IPS-18c (cell line): Measurements from ENCODE around the gene RANBP17.
"Not testable (repeated sequence)": the region's sequence is repeated elsewhere in the genome, so short reads cannot be mapped to it uniquely, and the experiment has no call there.

Experiments
- H3K4me3 ChIP-seq: 2 replicates; pipeline ENCODE4 v1.7.0; 2013; ENCODE audit warnings: low read depth, mild to moderate bottlenecking, low read length, moderate library complexity; ENCODE audit not compliant: insufficient read depth
- H3K9me3 ChIP-seq: one replicate; pipeline ENCODE4 v1.6.1; 2013; ENCODE audit warnings: mild to moderate bottlenecking, low read length, moderate library complexity; ENCODE audit not compliant: control insufficient read depth, insufficient read depth

Gene RANBP17

DNA sequence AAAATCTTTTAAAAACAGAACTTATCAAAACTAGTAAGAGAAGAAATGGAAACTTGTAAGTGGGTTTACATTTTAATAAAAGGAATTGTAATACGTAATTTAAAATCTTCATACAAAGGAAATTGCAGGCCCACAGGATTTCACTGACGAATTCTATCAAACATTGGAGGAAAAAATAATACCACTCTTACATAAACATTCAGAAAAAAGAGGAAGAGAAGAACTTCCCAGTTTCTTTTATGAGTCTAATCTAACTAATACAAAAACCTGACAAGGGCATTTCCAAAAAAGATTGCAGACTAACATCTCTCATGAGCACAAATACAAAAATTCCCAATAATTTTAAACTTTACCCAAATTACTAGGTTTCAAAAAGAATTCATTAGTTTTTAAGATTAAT lies 149.0 kb downstream of the RANBP17 start:
- H3K4me3 ChIP-seq, result no peak overlapping the region
- peaks cover 5% of the 10 kb centered on the region for H3K9me3 ChIP-seq

DNA sequence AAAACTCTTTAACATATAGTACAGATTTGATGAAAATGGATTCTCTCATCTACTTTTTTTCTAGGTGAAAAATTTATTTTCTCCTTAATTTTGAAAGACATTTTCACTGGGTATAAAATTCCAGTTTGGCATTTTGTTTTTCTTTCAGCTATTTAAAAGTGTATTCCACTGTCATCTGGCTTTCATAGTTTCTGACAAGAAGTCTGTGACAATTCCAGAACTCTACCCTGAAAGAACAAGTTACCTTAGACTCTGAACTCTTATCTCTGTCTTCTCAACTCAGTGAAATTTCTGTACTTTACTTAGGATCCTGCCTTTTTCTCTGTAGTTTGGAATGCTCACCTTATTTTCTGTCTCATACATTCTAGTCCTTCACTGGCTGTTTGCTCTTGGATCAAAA lies 161.7 kb downstream of the RANBP17 start:
- Histone ChIP-seq H3K4me3 (no peak overlapping the region), H3K9me3 (no peaks in the 10 kb centered on the region)

DNA sequence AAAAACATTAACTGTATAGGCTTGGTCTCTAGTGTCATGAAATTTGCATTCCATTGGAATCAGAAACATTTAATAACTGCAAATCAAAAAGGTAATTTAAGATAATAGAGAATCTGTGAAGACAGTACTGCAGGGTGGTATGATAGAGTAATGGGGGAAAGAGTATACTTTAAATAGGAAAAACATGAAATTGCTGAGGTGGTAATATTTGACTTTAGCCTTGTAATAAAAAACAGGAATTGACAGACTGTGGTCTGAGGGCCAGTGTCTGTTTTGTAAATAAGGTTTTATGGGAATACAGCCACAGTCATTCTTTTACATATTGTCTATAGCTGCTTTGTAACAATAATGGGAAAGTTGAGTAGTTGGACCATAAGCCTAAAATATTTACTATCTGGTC lies 162.3 kb downstream of the RANBP17 start:
- H3K9me3 ChIP-seq, result no peaks in the 10 kb centered on the region
- H3K4me3 ChIP-seq, result no peak overlapping the region

DNA sequence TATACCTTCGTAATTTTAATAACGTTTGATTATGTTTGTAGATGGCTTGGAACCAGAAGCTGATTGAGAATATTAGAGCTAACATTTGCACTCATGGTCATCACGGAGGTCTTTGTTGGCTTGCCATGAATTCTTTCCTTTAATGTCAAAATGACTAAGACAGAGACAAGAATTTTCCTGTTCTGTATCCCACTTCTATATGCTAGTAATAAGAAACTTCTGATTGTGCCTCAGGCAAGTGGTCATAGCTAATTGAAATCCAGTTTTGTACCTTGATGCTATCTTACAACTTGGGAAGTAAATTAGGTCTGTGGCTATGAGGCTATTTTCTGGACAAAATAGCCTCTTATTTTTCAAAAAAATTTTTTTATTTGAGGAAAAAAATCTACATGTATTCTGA lies 167.6 kb downstream of the RANBP17 start:
- no peak overlapping the region for H3K4me3 ChIP-seq
- no peaks in the 10 kb centered on the region for H3K9me3 ChIP-seq

DNA sequence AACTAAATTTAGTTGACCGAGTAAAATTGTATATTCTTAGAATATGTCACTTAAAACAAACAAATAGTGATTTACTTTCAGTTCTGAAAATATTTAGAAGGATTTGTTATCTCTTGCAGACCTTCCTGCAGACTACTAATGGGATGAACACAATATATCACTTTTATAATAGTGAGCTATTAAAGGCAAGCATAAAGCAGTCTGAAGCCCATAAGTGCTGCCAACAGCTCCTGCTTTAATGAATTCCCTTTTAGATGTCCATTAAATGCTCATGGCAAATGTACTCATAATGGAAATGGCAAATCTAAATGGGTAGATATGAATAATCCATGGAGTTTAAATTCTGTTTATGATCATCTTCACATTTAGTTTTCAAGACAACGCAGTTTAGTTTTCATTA lies 170.2 kb downstream of the RANBP17 start:
- H3K4me3 ChIP-seq, result no peak overlapping the region
- H3K9me3 ChIP-seq, result no peaks in the 10 kb centered on the region

DNA sequence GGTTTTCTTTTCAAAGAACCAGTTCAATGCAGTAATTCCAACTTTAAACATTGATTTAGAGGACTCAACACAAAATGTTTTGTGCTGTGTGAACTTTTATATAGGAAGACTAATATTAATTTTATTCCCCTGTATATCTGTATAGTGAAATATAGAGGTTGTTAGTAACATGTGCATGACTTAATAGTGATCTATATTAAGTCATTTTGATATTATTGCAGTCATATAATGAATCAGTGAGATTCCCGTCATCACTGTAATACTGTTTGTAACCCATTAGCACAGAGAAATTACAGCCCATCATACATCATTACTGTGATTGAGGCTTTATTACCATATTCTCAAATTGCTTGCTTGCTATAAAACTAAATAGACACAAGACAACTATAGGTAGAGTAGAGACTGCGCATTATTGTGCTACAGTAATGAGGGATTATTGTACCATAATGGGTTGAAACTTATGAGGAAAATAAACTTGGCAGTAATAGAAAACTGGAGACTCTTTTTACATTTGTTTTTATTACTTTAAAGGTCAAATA lies 170.7 kb downstream of the RANBP17 start:
- Histone ChIP-seq H3K4me3 (no peak overlapping the region), H3K9me3 (no peaks in the 10 kb centered on the region)

DNA sequence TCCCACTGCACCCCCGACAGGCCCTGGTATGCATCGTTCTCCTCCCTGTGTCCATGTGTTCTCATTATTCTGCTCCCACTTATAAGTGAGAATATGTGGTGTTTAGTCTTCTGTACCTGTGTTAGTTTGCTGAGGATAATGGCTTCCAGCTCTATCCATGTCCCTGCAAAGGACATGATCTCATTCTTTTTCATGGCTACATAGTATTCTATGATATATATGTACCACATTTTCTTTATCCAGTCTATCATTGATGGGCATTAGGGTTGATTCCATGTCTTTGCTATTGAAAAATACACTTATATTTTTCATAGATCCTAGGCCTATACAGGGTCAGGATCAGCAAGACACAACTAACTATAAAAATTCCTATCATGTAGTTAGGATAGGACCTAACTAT lies 180.1 kb downstream of the RANBP17 start:
- not testable (repeated sequence) for H3K4me3 ChIP-seq, H3K9me3 ChIP-seq

DNA sequence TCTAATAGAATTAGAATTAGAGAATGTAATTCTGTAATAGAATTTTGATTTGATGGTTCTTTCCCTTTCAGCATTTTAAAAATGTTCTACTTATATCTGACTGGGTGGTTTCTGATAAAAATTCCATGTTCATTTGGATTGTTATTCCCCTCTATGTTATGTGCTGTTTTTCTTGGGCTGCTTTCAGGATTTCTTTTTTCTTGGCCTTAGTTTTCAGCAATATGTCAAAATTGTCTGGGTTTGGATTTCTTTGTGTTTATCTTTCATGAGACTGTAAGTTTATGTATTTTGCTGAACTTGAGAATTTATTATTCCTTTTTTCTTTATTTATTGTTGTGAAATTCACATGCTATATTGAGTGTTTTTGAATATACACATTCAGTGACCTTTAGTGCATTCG lies 189.1 kb downstream of the RANBP17 start:
- H3K4me3 ChIP-seq, result no peak overlapping the region

DNA sequence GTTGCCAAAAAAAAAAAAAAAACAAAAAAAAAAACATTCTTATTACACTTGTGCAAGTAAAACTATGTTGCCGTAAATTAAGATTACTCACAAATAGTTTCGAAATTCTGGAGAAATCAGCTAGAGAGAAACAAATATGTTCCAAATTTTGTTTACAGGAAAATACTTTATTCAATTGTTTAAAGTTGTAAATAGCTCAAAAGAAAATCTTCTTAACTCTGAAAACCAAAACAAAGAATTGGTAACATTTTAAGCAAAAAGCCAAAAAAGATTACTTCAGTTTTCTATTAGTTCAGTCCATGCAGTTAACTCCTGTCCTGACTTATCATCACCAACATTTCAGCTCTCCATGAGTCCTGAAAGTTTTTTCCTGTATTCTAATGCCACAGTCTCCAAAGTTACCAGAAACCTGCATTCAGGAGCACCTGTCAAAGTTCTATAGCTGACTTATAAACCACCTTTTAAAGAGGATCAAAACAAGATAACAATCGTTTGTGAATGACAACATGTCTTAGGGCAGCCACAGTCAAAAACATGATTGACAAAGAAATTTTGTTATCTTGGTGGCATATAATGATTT lies 194.1 kb downstream of the RANBP17 start:
- Histone ChIP-seq H3K4me3 (no peak overlapping the region), H3K9me3 (peaks cover 4% of the 10 kb centered on the region)

More for the DNA sequence above, 189.1 kb downstream of the RANBP17 start:
- H3K9me3 ChIP-seq, result peaks cover 4% of the 10 kb centered on the region

DNA sequence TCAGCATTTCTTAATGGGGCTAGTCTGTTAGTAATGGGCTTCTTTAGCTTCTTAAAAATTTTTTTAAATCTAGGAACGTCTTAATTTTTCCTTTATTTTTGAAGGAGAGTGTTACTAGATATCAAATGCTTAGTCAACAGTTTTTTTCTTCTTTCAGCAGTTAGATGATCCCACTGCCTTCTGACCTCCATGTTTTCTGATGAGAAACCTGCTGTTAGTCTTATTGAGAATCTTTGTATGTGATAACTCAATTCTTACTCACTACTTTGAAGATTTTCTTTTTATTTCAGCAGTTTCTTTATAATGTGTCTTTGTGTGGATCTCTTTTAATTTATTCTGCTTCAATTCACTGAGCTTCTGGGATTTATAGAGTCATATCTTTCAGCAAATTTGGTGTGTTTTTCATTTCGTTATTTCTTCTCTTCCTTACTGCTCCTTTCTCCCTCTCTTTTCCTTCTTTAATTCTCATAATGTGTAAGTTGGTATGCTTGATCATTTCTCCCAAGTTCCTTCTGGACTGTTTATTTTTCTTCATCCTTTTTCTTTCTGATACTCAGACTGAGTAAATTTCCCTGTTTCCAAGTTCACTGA lies 205.8 kb downstream of the RANBP17 start:
- Histone ChIP-seq H3K9me3 (peaks cover 7% of the 10 kb centered on the region), H3K4me3 (no peak overlapping the region)

DNA sequence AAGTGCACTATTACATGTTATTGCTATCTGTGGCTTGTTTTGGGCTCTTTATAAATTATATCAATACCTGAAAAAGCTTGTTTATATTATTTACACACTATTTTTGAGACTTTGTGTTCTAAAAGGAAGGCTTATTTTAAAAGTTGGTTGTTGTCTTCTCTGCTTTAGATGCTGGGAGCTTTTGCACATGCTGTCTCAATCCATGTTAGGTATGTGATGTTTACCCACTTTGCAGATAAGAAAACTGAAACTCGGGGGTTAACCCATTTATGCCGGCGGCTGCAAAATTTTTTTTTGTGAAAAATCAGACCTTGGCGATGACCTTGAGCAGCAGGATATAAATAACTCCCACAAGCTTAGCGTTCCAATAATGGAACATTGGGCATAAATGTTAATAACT lies 212.9 kb downstream of the RANBP17 start:
- Histone ChIP-seq H3K9me3 (peaks cover 3% of the 10 kb centered on the region), H3K4me3 (no peak overlapping the region)

DNA sequence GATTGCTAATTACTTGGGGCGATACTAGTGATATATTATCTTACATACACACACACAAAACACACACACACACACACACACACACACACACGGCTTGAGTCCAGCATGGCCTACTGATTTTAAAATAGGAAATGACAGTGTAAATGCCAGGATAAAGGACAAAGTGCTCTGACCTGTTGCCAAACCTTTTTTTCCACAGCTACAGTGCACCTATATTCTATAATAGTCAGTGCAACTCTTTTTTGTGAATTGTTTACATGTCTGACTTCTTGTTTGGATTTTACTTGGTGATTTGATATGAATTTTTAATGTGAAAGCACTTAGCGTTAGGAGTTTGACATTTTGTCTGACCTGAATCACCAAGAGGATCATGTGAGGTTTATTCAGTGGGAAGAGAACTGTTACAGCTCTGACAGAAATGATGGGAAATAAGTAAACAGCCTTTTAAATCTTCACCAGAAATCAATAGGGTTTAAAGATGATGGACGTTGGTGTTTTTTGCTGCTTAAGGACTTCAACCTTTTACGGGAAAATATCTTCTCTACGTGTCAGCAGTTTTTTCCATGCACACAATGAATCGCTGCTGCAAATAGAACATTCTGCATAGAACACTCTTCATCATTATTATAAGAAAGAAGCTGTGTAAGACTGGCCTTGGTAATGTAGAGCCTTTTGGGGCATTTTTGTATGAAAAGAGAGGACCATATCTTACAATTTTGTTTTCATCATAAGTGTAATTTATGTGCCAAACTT lies 218.5 kb downstream of the RANBP17 start:
- Histone ChIP-seq H3K4me3 (no peak overlapping the region), H3K9me3 (peaks cover 3% of the 10 kb centered on the region)

DNA sequence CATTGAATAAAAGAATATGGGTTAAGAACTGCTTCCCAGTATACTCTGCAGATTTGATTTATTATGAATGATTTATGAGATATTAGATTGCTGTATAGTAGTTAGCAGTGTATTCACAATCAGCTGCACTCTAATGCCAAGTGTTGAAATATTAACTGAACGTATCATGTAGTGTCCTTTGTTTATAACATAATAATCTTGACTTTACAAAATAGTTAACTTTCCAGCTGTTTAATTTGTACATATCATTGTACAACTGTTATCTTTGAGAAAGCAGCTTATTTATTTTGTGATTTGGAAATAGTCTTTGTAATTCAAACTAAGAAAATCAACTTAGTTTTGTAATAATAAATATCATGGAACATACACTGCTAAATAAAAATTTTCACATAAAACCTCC lies 219.5 kb downstream of the RANBP17 start:
- H3K4me3 ChIP-seq, result no peak overlapping the region
- H3K9me3 ChIP-seq, result peaks cover 3% of the 10 kb centered on the region

DNA sequence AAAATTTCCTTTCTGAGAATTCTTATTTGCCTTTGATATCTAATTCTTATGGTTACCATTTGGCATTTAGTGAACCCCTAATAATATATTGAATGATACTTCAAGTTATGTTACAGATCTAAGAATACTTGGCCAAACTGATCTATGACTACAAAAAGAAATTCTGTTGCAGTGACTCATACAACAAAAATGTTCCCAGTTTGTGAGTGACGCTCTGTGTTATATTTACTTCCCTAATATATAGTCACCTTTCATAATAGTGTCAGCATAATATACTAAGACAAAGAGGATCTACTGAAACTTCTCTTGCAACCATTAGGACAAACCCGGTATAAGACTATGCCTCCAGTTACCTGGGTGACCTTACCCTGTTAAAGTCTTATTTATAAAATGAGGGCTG lies 230.4 kb downstream of the RANBP17 start:
- Histone ChIP-seq H3K9me3 (no peaks in the 10 kb centered on the region), H3K4me3 (no peak overlapping the region)

DNA sequence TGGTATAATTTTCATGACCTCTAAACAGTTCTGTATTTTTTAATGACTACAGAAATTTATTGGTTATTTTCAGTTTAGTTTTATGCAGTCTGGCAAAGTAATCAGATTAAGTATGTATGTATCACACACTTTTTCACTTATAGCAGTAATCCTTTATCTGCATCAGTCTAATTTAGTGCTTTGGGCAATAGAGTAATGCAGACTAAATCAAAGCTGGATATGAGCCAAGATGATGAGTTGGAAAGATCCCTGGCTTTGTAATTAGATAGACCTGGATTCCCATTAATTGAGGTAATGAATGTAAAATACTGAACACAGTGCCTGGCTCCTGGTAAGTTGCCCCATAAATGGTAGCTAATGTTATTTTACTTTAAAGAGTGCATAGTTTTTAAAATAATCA lies 231.8 kb downstream of the RANBP17 start:
- Histone ChIP-seq H3K4me3 (no peak overlapping the region), H3K9me3 (no peaks in the 10 kb centered on the region)

DNA sequence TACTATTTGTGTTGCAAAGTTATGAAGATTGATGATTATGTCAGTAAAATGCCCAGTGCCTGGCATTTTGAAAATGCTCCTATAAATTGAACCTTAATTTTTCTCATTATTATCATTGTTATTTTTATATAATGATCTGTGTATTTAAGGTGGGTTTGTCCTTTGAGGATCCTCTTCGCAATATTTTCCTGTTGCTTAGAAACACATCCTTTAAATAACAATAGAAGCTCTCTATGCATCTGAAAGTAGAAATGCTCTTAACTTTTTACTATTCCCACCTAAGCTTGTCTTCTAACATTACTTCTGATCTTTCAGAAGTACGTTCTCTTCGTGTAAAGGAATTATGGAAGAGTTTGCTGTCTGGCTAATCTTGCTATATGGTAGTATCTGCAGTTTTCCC lies 232.5 kb downstream of the RANBP17 start:
- Histone ChIP-seq H3K4me3 (no peak overlapping the region), H3K9me3 (no peaks in the 10 kb centered on the region)

DNA sequence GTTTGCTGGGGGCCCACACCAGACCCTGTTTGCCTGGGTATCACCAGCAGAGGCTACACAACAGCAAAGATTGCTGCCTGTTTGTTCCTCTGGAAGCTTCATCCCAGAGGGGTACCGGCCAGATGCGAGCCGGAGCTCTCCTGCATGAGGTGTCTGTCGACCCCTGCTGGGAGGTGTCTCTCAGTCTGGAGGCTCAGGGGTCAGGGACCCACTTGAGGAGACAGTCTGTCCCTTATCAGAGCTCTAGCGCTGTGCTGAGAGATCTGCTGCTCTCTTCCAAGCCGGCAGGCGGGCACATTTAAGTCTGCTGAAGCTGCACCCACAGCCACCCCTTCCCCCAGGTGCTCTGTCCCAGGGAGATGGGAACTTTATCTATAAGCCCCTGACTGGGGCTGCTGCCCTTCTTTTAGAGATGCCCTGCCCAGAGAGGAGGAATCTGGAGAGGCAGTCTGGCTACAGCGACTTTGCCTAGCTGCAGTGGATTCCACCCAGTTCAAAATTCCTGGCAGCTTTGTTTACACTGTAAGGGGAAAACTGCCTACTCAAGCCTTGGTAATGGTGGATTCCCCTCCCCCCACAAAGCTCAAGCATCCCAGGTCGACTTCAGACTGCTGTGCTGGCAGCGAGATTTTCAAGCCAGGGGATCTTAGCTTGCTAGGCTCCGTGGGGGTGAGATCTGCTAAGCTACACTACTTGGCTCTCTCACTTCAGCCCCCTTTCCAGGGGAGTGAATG lies 241.2 kb downstream of the RANBP17 start:
- no peak overlapping the region for H3K4me3 ChIP-seq
- peaks cover 2% of the 10 kb centered on the region for H3K9me3 ChIP-seq

DNA sequence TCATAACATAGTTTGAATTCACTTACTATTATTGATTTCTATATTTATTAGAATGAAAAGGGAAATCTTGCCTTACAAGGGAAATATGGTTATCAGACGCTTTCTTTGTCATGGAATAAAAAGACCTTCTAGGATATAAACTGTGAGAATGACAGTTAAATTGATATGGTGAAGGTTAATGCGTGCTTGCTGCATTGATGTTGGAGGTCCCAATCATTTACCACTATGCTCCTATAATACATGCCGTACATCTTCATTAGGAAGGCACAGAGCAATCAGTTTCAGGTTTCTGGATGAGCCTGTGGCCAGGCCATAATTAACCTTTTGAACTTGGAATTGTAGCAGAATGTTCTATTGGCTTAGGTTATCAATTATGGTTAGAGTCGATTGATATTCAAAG lies 245.9 kb downstream of the RANBP17 start:
- H3K9me3 ChIP-seq, result peaks cover 2% of the 10 kb centered on the region
- H3K4me3 ChIP-seq, result no peak overlapping the region
